PC-9 (cell line): ENCODE measurements around the gene RGL2.

Source experiments
- CTCF ChIP-seq: fragments of 200-600 bp; sonication (generic); conservative IDR thresholded peaks from 2 replicates; pipeline ENCODE4 v1.6.1; 2017; ENCODE audit warnings: mixed run types, antibody characterized with exemption, mild to moderate bottlenecking, moderate library complexity
- EZH2 ChIP-seq: fragments of 200-600 bp; sonication (generic); IDR thresholded peaks from 2 replicates; pipeline ENCODE4 v1.8.0; 2017; ENCODE audit warnings: antibody characterized with exemption, low read depth

- TF ChIP-seq CTCF: no peak
- no peak for TF ChIP-seq EZH2
These were observed 14.5 kb upstream of the RGL2 start for GRCh38 chr6:33313105-33313708.
